ENCODE data around the gene TARS2.

TARS2 gene

GRCh38 chr1:150555198-150555970 is 68.2 kb downstream of the TARS2 start:
- no peak for DNase-seq (ENCODE audit: extremely low read depth in 1 of 2, low read depth in 1 of 2)

GRCh38 chr1:150555971-150556865 is 69.0 kb downstream of the TARS2 start:
- no peak for DNase-seq (ENCODE audit: extremely low read depth in 1 of 2, low read depth in 1 of 2)

- DNase-seq (ENCODE audit: extremely low read depth in 1 of 2, low read depth in 1 of 2): no peak
These were observed 69.9 kb downstream of the TARS2 start for GRCh38 chr1:150557065-150557600.
